ENCODE results near the gene MOXD1. TPM values are rescaled to one million over a fixed set of nuclear protein-coding genes. Genes with fewer than 3 reads are reported as not detected.

Gene MOXD1
- total RNA-seq (2022; extraction: Qiagen RNA extraction; ENCODE audit: low read depth): 1.1 to 2.3 TPM (median 1.6 TPM) in 5 replicates

GRCh38 chr6:132400883-132401617 is at the start of gene MOXD1:
Gene MOXD1, minus strand, starts transcription at chr6:132401475. Its CDS starts 49 bp downstream, at chr6:132401426.

Other genes starting within 250 kb of the MOXD1 start
- gene STX7, start 111.6 kb upstream of the MOXD1 start, total RNA-seq (2022; extraction: Qiagen RNA extraction; ENCODE audit: low read depth): 18.8 to 26.8 TPM (median 22.8 TPM) in 5 replicates
- not detected in 5 replicates for gene TAAR9, start 136.8 kb upstream of the MOXD1 start, total RNA-seq (2022; extraction: Qiagen RNA extraction; ENCODE audit: low read depth)
- gene TAAR8, start 151.2 kb upstream of the MOXD1 start, total RNA-seq (2022; extraction: Qiagen RNA extraction; ENCODE audit: low read depth): not detected in 5 replicates
- not detected in 5 replicates for gene TAAR6, start 168.8 kb upstream of the MOXD1 start, total RNA-seq (2022; extraction: Qiagen RNA extraction; ENCODE audit: low read depth)
- gene TAAR5, start 188.3 kb upstream of the MOXD1 start, total RNA-seq (2022; extraction: Qiagen RNA extraction; ENCODE audit: low read depth): not detected in 5 replicates
- gene TAAR2, start 222.8 kb upstream of the MOXD1 start, total RNA-seq (2022; extraction: Qiagen RNA extraction; ENCODE audit: low read depth): not detected in 5 replicates